Globus pallidus (tissue), 1 donor: ENCODE results near the gene CDC16.
"Not testable (repeated sequence)": the region's sequence is repeated elsewhere in the genome, so short reads cannot be mapped to it uniquely, and the experiment has no call there.

Experiments
- DNase-seq: peaks from one replicate; pipeline ENCODE4 v3.0.0-alpha.2; 2015; ENCODE audit warnings: low spot score

Gene CDC16

GRCh38 chr13:114234645-114235421 is at the start of gene CDC16:
TSS of gene CDC16 (plus strand) at chr13:114234897. CDS start at chr13:114235085, 188 bp downstream.
- DNase-seq, result peak; percentile 93

- DNase-seq, result no peak
Observed at GRCh38 chr13:114185182-114185971, 49.3 kb upstream of the CDC16 start.

- no peak for DNase-seq
Observed at GRCh38 chr13:114194853-114195252, 39.8 kb upstream of the CDC16 start.

GRCh38 chr13:114196629-114197028 is 38.1 kb upstream of the CDC16 start:
- DNase-seq, result no peak

- DNase-seq, result no peak
Observed at GRCh38 chr13:114198556-114198955, 36.1 kb upstream of the CDC16 start.

- not testable (repeated sequence) for DNase-seq
Observed at GRCh38 chr13:114199526-114199925, 35.2 kb upstream of the CDC16 start.

GRCh38 chr13:114199954-114200353 is 34.7 kb upstream of the CDC16 start:
- DNase-seq, result no peak

GRCh38 chr13:114200399-114200911 is 34.2 kb upstream of the CDC16 start:
- no peak for DNase-seq

GRCh38 chr13:114202581-114202980 is 32.1 kb upstream of the CDC16 start:
- DNase-seq, result no peak

- DNase-seq, result no peak
Observed at GRCh38 chr13:114203536-114203935, 31.2 kb upstream of the CDC16 start.

- no peak for DNase-seq
Observed at GRCh38 chr13:114204894-114205293, 29.8 kb upstream of the CDC16 start.

- no peak for DNase-seq
Observed at GRCh38 chr13:114208134-114208533, 26.6 kb upstream of the CDC16 start.

- DNase-seq, result no peak
Observed at GRCh38 chr13:114211446-114212157, 23.1 kb upstream of the CDC16 start.

GRCh38 chr13:114212158-114212495 is 22.6 kb upstream of the CDC16 start:
- DNase-seq, result no peak

GRCh38 chr13:114213980-114214379 is 20.7 kb upstream of the CDC16 start:
- DNase-seq, result no peak

- DNase-seq, result no peak
Observed at GRCh38 chr13:114219392-114219791, 15.3 kb upstream of the CDC16 start.

GRCh38 chr13:114222461-114222968 is 12.2 kb upstream of the CDC16 start:
- DNase-seq, result no peak

- DNase-seq, result no peak
Observed at GRCh38 chr13:114224201-114224600, 10.5 kb upstream of the CDC16 start.

GRCh38 chr13:114225610-114226009 is 9.1 kb upstream of the CDC16 start:
- no peak for DNase-seq

GRCh38 chr13:114226088-114226487 is 8.6 kb upstream of the CDC16 start:
- peak; percentile 43 for DNase-seq

GRCh38 chr13:114226699-114227323 is 7.9 kb upstream of the CDC16 start:
- peak; percentile 85 for DNase-seq

GRCh38 chr13:114227528-114227927 is 7.2 kb upstream of the CDC16 start:
- no peak for DNase-seq
